WTC11 (cell line): ENCODE results near the gene UQCRQ. TPM values are rescaled to one million over a fixed set of nuclear protein-coding genes. Genes with fewer than 3 reads are reported as not detected.
A peak's percentile ranks its signal among the peaks of the same experiment; 100 is the strongest.

ENCODE experiments used
- ATAC-seq: fragments of 200-7000 bp; cut with Tn5 transposase; 2 replicates; pipeline ENCODE4 v1.10.0; 2021; ENCODE audit warnings: mild to moderate bottlenecking, moderate library complexity
- CTCF ChIA-PET: fragments of 300-600 bp; sonication (Branson Sonifier 250); formaldehyde crosslinking; loops from one replicate; lab custom pipeline; 2021; ENCODE audit warnings: antibody characterized with exemption; lab: Charles Lee
- POLR2A ChIA-PET: fragments of 350-600 bp; sonication (Branson Sonifier 250); formaldehyde crosslinking; loops from one replicate; lab custom pipeline; 2021; ENCODE audit warnings: antibody characterized with exemption; lab: Charles Lee
- DNase-seq: peaks from one replicate; pipeline ENCODE4 v3.0.0; 2021; ENCODE audit warnings: low spot score
- H3K27ac Mint-ChIP-seq: 2 replicates; pipeline ENCODE4 v1.8.0; 2021; ENCODE audit warnings: mixed read lengths
- H3K27me3 Mint-ChIP-seq: 2 replicates; pipeline ENCODE4 v1.8.0; 2021; ENCODE audit warnings: low read depth, mild to moderate bottlenecking, moderate library complexity, mixed read lengths
- H3K36me3 Mint-ChIP-seq: 2 replicates; pipeline ENCODE4 v1.8.0; 2021; ENCODE audit warnings: mixed read lengths
- H3K4me1 Mint-ChIP-seq: 2 replicates; pipeline ENCODE4 v1.8.0; 2022; ENCODE audit warnings: mixed read lengths
- H3K4me3 Mint-ChIP-seq: 2 replicates; pipeline ENCODE4 v1.8.0; 2021; ENCODE audit warnings: mild to moderate bottlenecking, moderate library complexity, mixed read lengths
- H3K9me3 Mint-ChIP-seq: 2 replicates; pipeline ENCODE4 v1.8.0; 2021; ENCODE audit warnings: mixed read lengths
- ATF2 ChIP-seq: sonication (generic); formaldehyde crosslinking; IDR thresholded peaks from 2 replicates; pipeline ENCODE4 v1.8.1; 2022; ENCODE audit warnings: low read depth, missing genetic modification reagents, borderline replicate concordance
- E2F4 ChIP-seq: sonication (generic); formaldehyde crosslinking; IDR thresholded peaks from 2 replicates; pipeline ENCODE4 v1.8.1; 2022; ENCODE audit warnings: low read depth, mild to moderate bottlenecking, moderate library complexity, missing genetic modification reagents, borderline replicate concordance
- FOXP1 ChIP-seq: sonication (generic); formaldehyde crosslinking; IDR thresholded peaks from 2 replicates; pipeline ENCODE4 v1.8.0; 2022; ENCODE audit warnings: missing genetic modification reagents, mild to moderate bottlenecking, moderate library complexity, borderline replicate concordance
- GABPB1 ChIP-seq: sonication (generic); formaldehyde crosslinking; IDR thresholded peaks from 2 replicates; pipeline ENCODE4 v1.8.1; 2023; ENCODE audit warnings: mild to moderate bottlenecking, missing genetic modification reagents
- HMGXB4 ChIP-seq: sonication (generic); formaldehyde crosslinking; IDR thresholded peaks from 2 replicates; pipeline ENCODE4 v1.8.1; 2023; ENCODE audit warnings: mild to moderate bottlenecking, moderate library complexity, missing genetic modification reagents
- IRF1 ChIP-seq: sonication (generic); formaldehyde crosslinking; IDR thresholded peaks from 2 replicates; pipeline ENCODE4 v1.8.0; 2023; ENCODE audit warnings: missing genetic modification reagents
- IRF2 ChIP-seq: sonication (generic); formaldehyde crosslinking; IDR thresholded peaks from 2 replicates; pipeline ENCODE4 v1.8.0; 2022; ENCODE audit warnings: low read depth, missing genetic modification reagents, borderline replicate concordance
- NFE2L1 ChIP-seq: sonication (generic); formaldehyde crosslinking; IDR thresholded peaks from 2 replicates; pipeline ENCODE4 v1.8.1; 2023; ENCODE audit warnings: missing genetic modification reagents
- NFYB ChIP-seq: sonication (generic); formaldehyde crosslinking; conservative IDR thresholded peaks from 2 replicates; pipeline ENCODE4 v1.8.0; 2022; ENCODE audit warnings: low read depth, missing genetic modification reagents
- NR1H2 ChIP-seq: sonication (generic); formaldehyde crosslinking; IDR thresholded peaks from 2 replicates; pipeline ENCODE4 v1.9.0; 2021; ENCODE audit warnings: mild to moderate bottlenecking, moderate library complexity, missing genetic modification reagents
- NR3C1 ChIP-seq: sonication (generic); formaldehyde crosslinking; conservative IDR thresholded peaks from 2 replicates; pipeline ENCODE4 v1.8.1; 2023; ENCODE audit warnings: low read depth, mild to moderate bottlenecking, missing genetic modification reagents
- SMAD3 ChIP-seq: sonication (generic); formaldehyde crosslinking; IDR thresholded peaks from 2 replicates; pipeline ENCODE4 v1.8.0; 2022; ENCODE audit warnings: missing genetic modification reagents, mild to moderate bottlenecking, borderline replicate concordance
- STAT6 ChIP-seq: sonication (generic); formaldehyde crosslinking; conservative IDR thresholded peaks from 2 replicates; pipeline ENCODE4 v1.8.1; 2023; ENCODE audit warnings: mild to moderate bottlenecking, low read depth, missing genetic modification reagents, moderate library complexity
- USF2 ChIP-seq: sonication (generic); formaldehyde crosslinking; IDR thresholded peaks from 2 replicates; pipeline ENCODE4 v1.8.1; 2023; ENCODE audit warnings: mild to moderate bottlenecking, missing genetic modification reagents, moderate library complexity
- ZBTB21 ChIP-seq: sonication (generic); formaldehyde crosslinking; IDR thresholded peaks from 2 replicates; pipeline ENCODE4 v1.8.1; 2023; ENCODE audit warnings: mild to moderate bottlenecking, missing genetic modification reagents, borderline replicate concordance
- ZNF232 ChIP-seq: sonication (generic); formaldehyde crosslinking; IDR thresholded peaks from 2 replicates; pipeline ENCODE4 v1.8.0; 2022; ENCODE audit warnings: mild to moderate bottlenecking, missing genetic modification reagents
- ZNF317 ChIP-seq: sonication (generic); formaldehyde crosslinking; IDR thresholded peaks from 2 replicates; pipeline ENCODE4 v1.8.1; 2023; ENCODE audit warnings: low read depth, mild to moderate bottlenecking, moderate library complexity, missing genetic modification reagents, borderline replicate concordance
- ZSCAN18 ChIP-seq: fragments of 250-450 bp; sonication (Bioruptor Pico); IDR thresholded peaks from 2 replicates; pipeline ENCODE4 v2.1.2; 2022; ENCODE audit warnings: mild to moderate bottlenecking, moderate library complexity
- total RNA-seq: library from RNA; stranded (reverse); gene quantifications from 3 replicates; pipeline ENCODE4 v1.2.3, GENCODE V29; 2021

UQCRQ gene
- total RNA-seq, 1 experiment from 2014 or later, result 256 TPM

GRCh38 chr5:132837868-132838267 lies 28.6 kb upstream of the UQCRQ start:
- no peak for ATAC-seq

GRCh38 chr5:132838516-132839282 lies 27.7 kb upstream of the UQCRQ start:
- H3K4me1 Mint-ChIP-seq, result no peaks in the 10 kb centered on the region
- CTCF ChIA-PET, result interaction anchor here (0.6 kb wide), 1 partner anchor 54 kb away, joined by 7 read pairs; no protein-coding TSS in a partner anchor
- no peak overlapping the region for H3K4me3 Mint-ChIP-seq
- ATAC-seq (no peak), DNase-seq (no peak)
- H3K27me3 Mint-ChIP-seq, result peaks cover 3% of the 10 kb centered on the region; the same call in 1 of the 2 replicates
- TF ChIP-seq FOXP1 (CRISPR knock-in tag), result no peak
- no peak for TF ChIP-seq E2F4 (CRISPR knock-in tag)
- TF ChIP-seq HMGXB4 (CRISPR knock-in tag), result no peak
- no peak for TF ChIP-seq ZNF232
- TF ChIP-seq USF2 (CRISPR knock-in tag), result no peak
- no peak for TF ChIP-seq ZBTB21 (CRISPR knock-in tag)
- TF ChIP-seq NR1H2 (CRISPR knock-in tag), result no peak
- TF ChIP-seq ATF2 (CRISPR knock-in tag), result no peak
- no peak for TF ChIP-seq SMAD3 (CRISPR knock-in tag)
- no peak for TF ChIP-seq NR3C1
- no peak for TF ChIP-seq NFE2L1 (CRISPR knock-in tag)
- no peak for TF ChIP-seq ZSCAN18 (CRISPR knock-in tag)
- TF ChIP-seq STAT6 (CRISPR knock-in tag), result no peak
- TF ChIP-seq IRF2 (CRISPR knock-in tag), result no peak
- TF ChIP-seq NFYB (CRISPR knock-in tag), result no peak
- TF ChIP-seq, all 79 proteins: peak for 0
- POLR2A ChIA-PET, result no interaction called here
- Mint-ChIP-seq H3K9me3 (no peaks in the 10 kb centered on the region), H3K27ac (no peak overlapping the region), H3K36me3 (no peaks in the 10 kb centered on the region)

More at GRCh38 chr5:132837868-132838267, 28.6 kb upstream of the UQCRQ start:
- CTCF ChIA-PET, result no interaction called here
- DNase-seq, result no peak
- Mint-ChIP-seq H3K27ac (no peak overlapping the region), H3K9me3 (no peaks in the 10 kb centered on the region), H3K4me1 (no peaks in the 10 kb centered on the region), H3K4me3 (no peak overlapping the region), H3K36me3 (no peaks in the 10 kb centered on the region), H3K27me3 (peaks cover 10% of the 10 kb centered on the region)
- no peak for TF ChIP-seq ZNF317 (CRISPR knock-in tag)
- no peak for TF ChIP-seq IRF1 (CRISPR knock-in tag)
- TF ChIP-seq GABPB1, result peak; percentile 59; the same call in 1 of the 2 replicates
- POLR2A ChIA-PET, result no interaction called here
